ENCODE results near the gene ZNRF3. TPM values are rescaled to one million over a fixed set of nuclear protein-coding genes. Genes with fewer than 3 reads are reported as not detected.
"Not testable (repeated sequence)": the region's sequence is repeated elsewhere in the genome, so short reads cannot be mapped to it uniquely, and the experiment has no call there.

Gene ZNRF3
- polyA plus RNA-seq, 4 donors: 25.9 to 31.7 (median 30.2) TPM

GRCh38 chr22:28883917-28884746 is 760 bp downstream of the ZNRF3 start:
- DNase-seq (ENCODE audit: low read depth in 4 of 4, low spot score in 2 of 4): no peak

GRCh38 chr22:28884747-28885350 is 1.5 kb downstream of the ZNRF3 start:
- no peak for DNase-seq (ENCODE audit: low read depth in 4 of 4, low spot score in 2 of 4)

GRCh38 chr22:28885939-28886338 is 2.6 kb downstream of the ZNRF3 start:
- DNase-seq (ENCODE audit: low read depth in 4 of 4, low spot score in 2 of 4): no peak

GRCh38 chr22:28886679-28887078 is 3.3 kb downstream of the ZNRF3 start:
- DNase-seq (ENCODE audit: low read depth in 4 of 4, low spot score in 2 of 4): not testable (repeated sequence)

GRCh38 chr22:28887725-28888459 is 4.5 kb downstream of the ZNRF3 start:
- DNase-seq (ENCODE audit: low read depth in 4 of 4, low spot score in 2 of 4): no peak

GRCh38 chr22:28889478-28890024 is 6.2 kb downstream of the ZNRF3 start:
- no peak for DNase-seq (ENCODE audit: low read depth in 4 of 4, low spot score in 2 of 4)

GRCh38 chr22:28891156-28891733 is 7.9 kb downstream of the ZNRF3 start:
- no peak for DNase-seq (ENCODE audit: low read depth in 4 of 4, low spot score in 2 of 4)

- no peak for DNase-seq (ENCODE audit: low read depth in 4 of 4, low spot score in 2 of 4)
Observed at GRCh38 chr22:28892175-28892731, 8.9 kb downstream of the ZNRF3 start.

- DNase-seq (ENCODE audit: low read depth in 4 of 4, low spot score in 2 of 4): no peak
Observed at GRCh38 chr22:28893810-28894209, 10.4 kb downstream of the ZNRF3 start.

- no peak for DNase-seq (ENCODE audit: low read depth in 4 of 4, low spot score in 2 of 4)
Observed at GRCh38 chr22:28894334-28894733, 11.0 kb downstream of the ZNRF3 start.

GRCh38 chr22:28894807-28895206 is 11.4 kb downstream of the ZNRF3 start:
- DNase-seq (ENCODE audit: low read depth in 4 of 4, low spot score in 2 of 4): no peak

GRCh38 chr22:28896611-28897010 is 13.2 kb downstream of the ZNRF3 start:
- no peak for DNase-seq (ENCODE audit: low read depth in 4 of 4, low spot score in 2 of 4)

GRCh38 chr22:28898233-28898629 is 14.9 kb downstream of the ZNRF3 start:
- DNase-seq (ENCODE audit: low read depth in 4 of 4, low spot score in 2 of 4): no peak

- no peak for DNase-seq (ENCODE audit: low read depth in 4 of 4, low spot score in 2 of 4)
Observed at GRCh38 chr22:28899199-28899853, 16.0 kb downstream of the ZNRF3 start.

GRCh38 chr22:28900379-28900925 is 17.1 kb downstream of the ZNRF3 start:
- DNase-seq (ENCODE audit: low read depth in 4 of 4, low spot score in 2 of 4): no peak

- no peak for DNase-seq (ENCODE audit: low read depth in 4 of 4, low spot score in 2 of 4)
Observed at GRCh38 chr22:28902490-28902889, 19.1 kb downstream of the ZNRF3 start.

GRCh38 chr22:28903080-28903479 is 19.7 kb downstream of the ZNRF3 start:
- DNase-seq (ENCODE audit: low read depth in 4 of 4, low spot score in 2 of 4): no peak

- DNase-seq (ENCODE audit: low read depth in 4 of 4, low spot score in 2 of 4): no peak
Observed at GRCh38 chr22:28903729-28904128, 20.4 kb downstream of the ZNRF3 start.

GRCh38 chr22:28904211-28904896 is 21.0 kb downstream of the ZNRF3 start:
- no peak for DNase-seq (ENCODE audit: low read depth in 4 of 4, low spot score in 2 of 4)
